H1 (cell line): Measurements from ENCODE around the gene C3orf62. TPM values are rescaled to one million over a fixed set of nuclear protein-coding genes. Genes with fewer than 3 reads are reported as not detected.

Experiments used
- CTCF ChIA-PET: fragments of 300-600 bp; sonication (Branson Sonifier 250); formaldehyde crosslinking; loops from one replicate; lab custom pipeline; 2021; ENCODE audit not compliant: partially characterized antibody; lab: Charles Lee
- POLR2A ChIA-PET: fragments of 300-600 bp; sonication (Branson Sonifier 250); formaldehyde crosslinking; loops from one replicate; lab custom pipeline; 2021; ENCODE audit warnings: inconsistent platforms; ENCODE audit not compliant: partially characterized antibody; lab: Charles Lee
- DNase-seq, 2 experiments: peaks; one replicate each; pipeline versions ENCODE4 v3.0.0 to v3.0.0-alpha.2; 2010 to 2022; ENCODE audit warnings: low spot score in 2 of 2, low read depth in 1 of 2, mixed read lengths in 1 of 2
- FAIRE-seq: peaks from 2 replicates; lab custom pipeline; 2011; peaks lifted over from hg19 to GRCh38; lab: Jason Lieb, UNC
- H2AFZ ChIP-seq: 2 replicates; pipeline ENCODE4 v1.8.1; 2012; ENCODE audit warnings: low read length, inconsistent platforms
- H2AK5ac ChIP-seq: 2 replicates; pipeline ENCODE4 v1.6.1; 2013; ENCODE audit warnings: low read depth, low read length
- H2BK120ac ChIP-seq: replicated peaks from 2 replicates; pipeline ENCODE3; 2013; ENCODE audit warnings: low read depth, low read length, inconsistent platforms
- H2BK12ac ChIP-seq: 2 replicates; pipeline ENCODE4 v1.6.1; 2013; ENCODE audit warnings: low read depth, low read length
- H2BK15ac ChIP-seq: 2 replicates; pipeline ENCODE4 v1.6.1; 2013; ENCODE audit warnings: low read length
- H2BK20ac ChIP-seq: 2 replicates; pipeline ENCODE4 v1.6.1; 2013; ENCODE audit warnings: low read length
- H2BK5ac ChIP-seq: 2 replicates; pipeline ENCODE4 v1.6.1; 2013; ENCODE audit warnings: low read depth, low read length
- H3K14ac ChIP-seq: 2 replicates; pipeline ENCODE4 v1.6.1; 2013; ENCODE audit warnings: inconsistent platforms; ENCODE audit not compliant: insufficient read length
- H3K18ac ChIP-seq: 2 replicates; pipeline ENCODE4 v1.6.1; 2013; ENCODE audit warnings: low read length; ENCODE audit errors: extremely low read depth
- H3K23ac ChIP-seq: 2 replicates; pipeline ENCODE4 v1.6.1; 2013; ENCODE audit warnings: inconsistent platforms; ENCODE audit not compliant: insufficient read length
- H3K23me2 ChIP-seq: 2 replicates; pipeline ENCODE4 v1.6.1; 2013; ENCODE audit warnings: low read depth, low read length
- H3K27ac ChIP-seq: 2 replicates; pipeline ENCODE4 v1.6.1; 2011; ENCODE audit warnings: low read depth, low read length, inconsistent platforms
- H3K27me3 ChIP-seq, 4 experiments: replicated peaks in 1 of 4; 1 replicate in 1 of 4; 2 replicates in 3 of 4; pipeline versions ENCODE4 v1.6.1 to v1.8.1; 2011 to 2013; ENCODE audit warnings: low read length in 3 of 4, mild to moderate bottlenecking in 3 of 4, inconsistent platforms in 2 of 4, mixed read lengths in 2 of 4, moderate library complexity in 1 of 4; ENCODE audit not compliant: control insufficient read depth in 3 of 4, insufficient read depth in 3 of 4; ENCODE audit errors: extremely low read depth in 1 of 4
- H3K36me3 ChIP-seq, 4 experiments: 2 replicates each; pipeline versions ENCODE4 v1.6.1 to v1.8.1; 2011 to 2013; ENCODE audit warnings: mild to moderate bottlenecking in 4 of 4, low read length in 3 of 4, moderate library complexity in 2 of 4, control low read depth in 1 of 4, inconsistent platforms in 1 of 4; ENCODE audit not compliant: insufficient read depth in 4 of 4, control insufficient read depth in 2 of 4
- H3K4ac ChIP-seq: replicated peaks from 2 replicates; pipeline ENCODE3; 2013; ENCODE audit warnings: low read length, low read depth, mixed read lengths, inconsistent platforms; ENCODE audit not compliant: insufficient read length
- H3K4me1 ChIP-seq, 4 experiments: replicated peaks in 1 of 4; 1 replicate in 1 of 4; 2 replicates in 3 of 4; pipeline versions ENCODE4 v1.6.1 to v1.8.1; 2011 to 2013; ENCODE audit warnings: low read length in 3 of 4, inconsistent platforms in 2 of 4, mixed read lengths in 1 of 4; ENCODE audit not compliant: insufficient read depth in 4 of 4, control insufficient read depth in 3 of 4
- H3K4me2 ChIP-seq, 2 experiments: 2 replicates each; pipeline versions ENCODE4 v1.6.1 to v1.8.1; 2011 to 2013; ENCODE audit warnings: low read depth in 2 of 2, low read length in 2 of 2, control low read depth in 1 of 2, inconsistent platforms in 1 of 2, mild to moderate bottlenecking in 1 of 2; ENCODE audit not compliant: insufficient read depth in 1 of 2
- H3K4me3 ChIP-seq, 4 experiments: fragments of 200-600, 300-600 bp in 1 of 4; sonication (generic), shearing (Covaris generic), sonication (Bioruptor Twin) in 1 of 4; 2 replicates each; pipeline versions ENCODE4 v1.5.1 to v1.8.1; 2011 to 2016; ENCODE audit warnings: low read length in 4 of 4, low read depth in 3 of 4, control low read depth in 2 of 4, inconsistent platforms in 2 of 4, mild to moderate bottlenecking in 2 of 4, mixed read lengths in 1 of 4, moderate library complexity in 1 of 4; ENCODE audit not compliant: insufficient read depth in 2 of 4; ENCODE audit errors: extremely low read depth in 1 of 4
- H3K56ac ChIP-seq: replicated peaks from 2 replicates; pipeline ENCODE3; 2013; ENCODE audit warnings: low read depth, mild to moderate bottlenecking, mixed read lengths, low read length, inconsistent platforms; ENCODE audit not compliant: insufficient read length
- H3K79me1 ChIP-seq: 2 replicates; pipeline ENCODE4 v1.6.1; 2013; ENCODE audit warnings: low read depth, low read length, control low read depth
- H3K79me2 ChIP-seq, 2 experiments: 2 replicates each; pipeline versions ENCODE4 v1.6.1 to v1.8.1; 2012 to 2013; ENCODE audit warnings: low read length in 2 of 2, mild to moderate bottlenecking in 2 of 2, inconsistent platforms in 1 of 2; ENCODE audit not compliant: insufficient read depth in 2 of 2, control insufficient read depth in 1 of 2
- H3K9ac ChIP-seq, 4 experiments: replicated peaks in 1 of 4; 1 replicate in 1 of 4; 2 replicates in 3 of 4; pipeline versions ENCODE4 v1.6.1 to v1.8.1; 2011 to 2013; ENCODE audit warnings: low read depth in 3 of 4, low read length in 3 of 4, control low read depth in 2 of 4, mild to moderate bottlenecking in 2 of 4, moderate library complexity in 2 of 4, inconsistent platforms in 1 of 4; ENCODE audit errors: extremely low read depth in 1 of 4
- H3K9me3 ChIP-seq, 2 experiments: 2 replicates each; pipeline versions ENCODE4 v1.6.1 to v1.8.1; 2012 to 2013; ENCODE audit warnings: mild to moderate bottlenecking in 2 of 2, moderate library complexity in 2 of 2, control low read depth in 1 of 2, inconsistent platforms in 1 of 2, low read depth in 1 of 2, low read length in 1 of 2, mixed read lengths in 1 of 2; ENCODE audit not compliant: insufficient read depth in 2 of 2
- H4K20me1 ChIP-seq, 2 experiments: replicated peaks in 1 of 2; 2 replicates each; pipeline versions ENCODE3 to v1.8.1; 2011 to 2013; ENCODE audit warnings: inconsistent platforms in 2 of 2, low read length in 2 of 2, mild to moderate bottlenecking in 1 of 2; ENCODE audit not compliant: insufficient read depth in 2 of 2, control insufficient read depth in 1 of 2
- H4K5ac ChIP-seq: 2 replicates; pipeline ENCODE4 v1.6.1; 2013; ENCODE audit warnings: low read length, low read depth, mixed read lengths, inconsistent platforms; ENCODE audit not compliant: insufficient read length
- H4K8ac ChIP-seq: 2 replicates; pipeline ENCODE4 v1.8.0; 2013; ENCODE audit warnings: mild to moderate bottlenecking, moderate library complexity, low read length, inconsistent platforms; ENCODE audit not compliant: insufficient read depth; ENCODE audit errors: extremely low read depth
- H4K91ac ChIP-seq: replicated peaks from 2 replicates; pipeline ENCODE3; 2013; ENCODE audit warnings: low read length, mixed read lengths, inconsistent platforms; ENCODE audit not compliant: insufficient read length
- BCL11A ChIP-seq, 2 experiments: IDR thresholded peaks; one replicate each; pipeline ENCODE4 v1.6.1; 2011; ENCODE audit warnings: low read depth in 2 of 2, low read length in 2 of 2, mild to moderate bottlenecking in 2 of 2
- E2F6 ChIP-seq: IDR thresholded peaks from 2 replicates; pipeline ENCODE4 v1.6.1; 2012; ENCODE audit warnings: inconsistent platforms
- WGBS, 2 experiments: shearing (Covaris generic) in 1 of 2; methylation state at CpG; one replicate each; pipeline versions ENCODE4 v1.1.6 to v1.1.7; 2013 to 2015; ENCODE audit warnings: low lambda C conversion rate in 2 of 2, mixed read lengths in 2 of 2, inconsistent platforms in 1 of 2, low coverage in 1 of 2, missing lambda C conversion rate in 1 of 2; ENCODE audit not compliant: insufficient replicate concordance in 2 of 2, insufficient coverage in 1 of 2, insufficient read length in 1 of 2; ENCODE audit errors: extremely low coverage in 1 of 2, missing lambda C conversion rate in 1 of 2; 5-methylcytosine and 5-hydroxymethylcytosine counted together
- polyA plus RNA-seq, 7 experiments: library from polyadenylated mRNA; depleted of rRNA in 3 of 7; stranded (reverse) in 5 of 7; unstranded in 2 of 7; fragments of >200 nt in 5 of 7; fragments of 200-250 nt in 2 of 7; gene quantifications; 1 replicate in 5 of 7; 2 replicates in 1 of 7; 4 replicates in 1 of 7; pipeline versions ENCODE4 v1.2.1 to v1.2.3, GENCODE V29; 2011 to 2013; ENCODE audit warnings: missing spikeins in 2 of 7, mixed read lengths in 2 of 7
- total RNA-seq: library from RNA; stranded (reverse); fragmentation: NEBNext Ultra II Directional; extraction: Animal tissue kit (Norgen Biotek cat#: 25700); gene quantifications from 2 replicates; pipeline ENCODE4 v1.2.1, GENCODE V29; 2021

C3orf62 gene
- total and polyA plus RNA-seq, 2 of the 8 experiments (the other 6 are each of a cell fraction or from before 2014, with no cell fraction given): 1.1 to 3.0 TPM

- H3K4me2 ChIP-seq: no peak overlapping the region
- H2AFZ ChIP-seq: no peak overlapping the region
- no peak overlapping the region for H3K4me3 ChIP-seq
- no peak overlapping the region for H2BK12ac ChIP-seq
- ChIA-PET CTCF (interaction anchor here (0.8 to 1.0 kb wide), 2 partner anchors 131 to 165 kb away, joined by 3 to 4 read pairs; no protein-coding TSS in a partner anchor), POLR2A (interaction anchor here (1.2 to 1.5 kb wide), 2 partner anchors 10 to 20 kb away, joined by 3 to 5 read pairs; no protein-coding TSS in a partner anchor)
- no peak overlapping the region for H2BK5ac ChIP-seq
- H3K4ac ChIP-seq: no peak overlapping the region
- peaks cover 6 to 45% (median 36%) of the 10 kb centered on the region in 4 experiments for H3K36me3 ChIP-seq
- no peak overlapping the region for H2AK5ac ChIP-seq
- H2BK15ac ChIP-seq: no peak overlapping the region
- no peaks in the 10 kb centered on the region for H3K4me1 ChIP-seq
- no peak overlapping the region for H3K27ac ChIP-seq
- H4K91ac ChIP-seq: no peak overlapping the region
- H4K5ac ChIP-seq: no peak overlapping the region
- H3K9me3 ChIP-seq: no peaks in the 10 kb centered on the region
- peaks cover 0 to 2% of the 10 kb centered on the region in 2 experiments for H4K20me1 ChIP-seq
- no peak overlapping the region for H3K14ac ChIP-seq
- no peaks in the 10 kb centered on the region for H3K79me2 ChIP-seq
- H3K23ac ChIP-seq: no peak overlapping the region
- H4K8ac ChIP-seq: no peak overlapping the region
- H3K18ac ChIP-seq: no peak overlapping the region
- H3K56ac ChIP-seq: no peak overlapping the region
- WGBS, 2 experiments: 91% methylated on average over 6 of the region's 6 CpGs; no CpG with 5 or more reads in 1 of the 2 experiments
- H3K79me1 ChIP-seq: no peaks in the 10 kb centered on the region
- no peaks in the 10 kb centered on the region for H3K27me3 ChIP-seq
- no peaks in the 10 kb centered on the region for H3K23me2 ChIP-seq
- H3K9ac ChIP-seq: no peak overlapping the region
- FAIRE-seq (no peak), DNase-seq (no peak)
- H2BK20ac ChIP-seq: no peak overlapping the region
- H2BK120ac ChIP-seq: no peak overlapping the region
- TF ChIP-seq BCL11A (IDR thresholded peaks at IDR 0.05; ENCODE audit: low read depth in 2 of 2, low read length in 2 of 2) (no peak), E2F6 (no peak)
These were observed 7.0 kb upstream of the C3orf62 start for GRCh38 chr3:49283997-49284396.
